IPS DF 19.7 (cell line): ENCODE data around the gene DISP3.

ENCODE experiments used
- DNase-seq: peaks from one replicate; pipeline ENCODE4 v3.0.0-alpha.2; 2013; ENCODE audit warnings: low read depth, low spot score

Gene DISP3

DNA sequence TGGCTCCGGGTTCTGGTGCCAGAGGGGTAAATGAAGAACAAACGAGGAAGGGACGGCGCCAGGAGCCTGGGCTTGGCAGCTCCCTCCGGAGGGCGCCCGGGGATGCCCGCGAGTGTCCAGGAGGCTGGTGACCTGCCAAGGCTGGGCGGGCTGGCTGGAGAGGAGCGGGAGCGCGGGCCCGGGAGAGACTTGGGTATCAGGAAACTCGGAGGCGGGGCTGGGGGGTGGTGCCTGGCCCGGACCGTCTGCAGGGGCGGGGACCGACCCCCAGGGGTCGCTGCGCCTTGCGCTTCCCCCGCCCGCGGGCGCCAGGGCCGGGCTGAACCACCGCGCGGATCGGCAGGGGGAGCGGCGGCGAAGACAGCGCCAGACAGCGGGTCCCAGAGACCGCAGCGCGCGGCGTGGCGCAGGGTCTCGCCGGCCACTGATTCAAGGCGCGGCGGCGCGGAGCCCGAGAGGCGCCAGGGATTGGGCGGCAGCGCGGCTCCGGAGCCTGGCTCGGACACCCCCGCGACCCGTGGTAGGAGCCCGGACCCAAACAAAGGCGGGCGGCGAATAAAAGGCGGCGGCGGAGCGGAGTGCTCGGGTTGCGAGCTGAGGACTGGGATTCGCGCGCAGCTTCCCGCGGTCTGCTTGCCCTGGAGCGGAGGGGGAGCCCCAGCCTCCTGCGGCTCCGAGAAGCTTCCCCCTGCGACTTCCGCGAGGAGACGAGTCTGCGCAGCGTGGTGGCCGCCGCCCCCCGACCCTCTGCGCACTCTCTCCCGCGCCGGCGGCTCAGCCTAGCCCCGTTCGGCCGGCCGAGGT is at the start of gene DISP3:
Gene DISP3, plus strand, starts transcription at position 585 of the 804 bp plus-strand sequence. CDS start 21,838 bp downstream, outside the sequence.
- no peak for DNase-seq

DNA sequence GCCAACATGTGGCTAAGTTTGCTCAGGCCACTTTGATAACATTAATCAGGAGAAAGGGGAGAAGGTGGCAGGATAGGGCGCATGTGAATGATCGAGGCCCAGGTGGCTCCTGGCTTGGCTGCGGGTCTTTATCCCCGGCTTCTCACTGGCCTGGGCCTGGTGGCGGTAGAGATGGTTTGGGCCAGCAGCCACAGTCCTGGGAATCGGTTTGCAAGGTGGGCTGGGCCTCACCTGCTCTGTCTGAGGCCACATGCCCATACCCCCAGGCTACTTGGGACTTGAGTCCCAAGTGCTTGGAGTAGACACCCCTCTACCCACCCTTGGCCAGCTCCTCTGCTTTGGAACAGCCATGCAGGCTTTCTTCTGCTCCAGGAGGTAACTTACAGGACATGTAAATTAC is 49.7 kb upstream of the DISP3 start:
- no peak for DNase-seq

DNA sequence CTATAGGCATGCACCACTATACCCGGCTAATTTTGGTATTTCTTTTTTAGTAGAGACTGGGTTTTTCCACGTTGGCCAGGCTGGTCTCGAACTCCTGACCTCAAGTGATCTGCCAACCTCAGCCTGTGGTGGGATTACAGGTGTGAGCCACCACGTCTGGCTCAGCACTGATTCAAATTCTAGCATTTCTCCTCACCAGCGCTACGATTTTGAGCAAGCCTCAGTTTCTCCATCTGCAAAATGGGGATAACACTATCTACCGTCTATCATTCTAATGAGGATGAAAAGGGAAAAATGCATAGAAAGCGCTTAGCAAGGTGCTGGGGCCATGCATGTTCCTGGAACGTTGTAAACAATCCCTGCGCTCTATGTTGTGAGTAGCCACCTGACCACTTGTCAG is 49.0 kb upstream of the DISP3 start:
- DNase-seq, result no peak

- no peak for DNase-seq
Measured at GRCh38 chr1:11431941-11432507, 46.9 kb upstream of the DISP3 start.

GRCh38 chr1:11432526-11432925 is 46.4 kb upstream of the DISP3 start:
- DNase-seq, result no peak

DNA sequence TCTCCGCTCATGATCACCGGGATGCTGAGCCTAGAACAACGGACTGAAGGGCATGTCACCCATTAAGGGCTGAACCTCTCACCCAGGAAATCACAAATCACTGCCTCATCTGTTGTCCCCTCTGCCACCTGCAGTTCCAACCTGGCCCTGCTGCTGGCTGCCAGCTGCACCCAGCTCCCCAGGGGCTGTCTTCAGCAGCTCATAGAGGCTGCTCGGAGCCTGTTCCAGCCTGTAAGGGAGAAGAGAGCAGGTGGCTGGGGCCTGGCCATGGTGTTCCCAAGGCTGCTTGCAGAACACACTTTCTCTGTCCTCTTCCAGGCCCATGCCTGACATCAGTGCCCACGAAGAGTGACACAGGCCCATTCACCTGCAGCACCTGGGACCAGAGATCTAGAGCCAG is 44.5 kb upstream of the DISP3 start:
- DNase-seq, result no peak

- DNase-seq, result no peak
Measured at GRCh38 chr1:11434926-11435325, 44.0 kb upstream of the DISP3 start.

DNA sequence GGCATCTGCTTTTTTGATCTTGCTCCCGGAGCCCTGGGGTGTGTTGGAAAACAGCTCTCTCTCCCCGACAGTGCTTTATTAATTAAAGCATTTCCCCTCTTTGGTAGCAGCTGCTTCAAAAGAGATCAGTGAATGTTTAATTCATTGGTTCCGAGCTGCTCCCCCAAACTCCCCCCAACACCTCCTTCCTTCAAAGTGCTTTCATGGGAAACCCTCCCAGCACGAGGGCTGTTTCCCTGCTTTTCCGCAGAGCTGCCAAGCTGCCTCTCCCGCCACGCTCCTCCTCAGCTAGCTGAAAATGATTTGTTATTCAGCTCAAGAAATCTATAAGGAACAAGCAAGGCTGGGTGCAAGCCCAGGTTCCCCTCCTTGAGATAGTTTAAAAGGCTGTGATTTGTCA is 40.0 kb upstream of the DISP3 start:
- no peak for DNase-seq

DNA sequence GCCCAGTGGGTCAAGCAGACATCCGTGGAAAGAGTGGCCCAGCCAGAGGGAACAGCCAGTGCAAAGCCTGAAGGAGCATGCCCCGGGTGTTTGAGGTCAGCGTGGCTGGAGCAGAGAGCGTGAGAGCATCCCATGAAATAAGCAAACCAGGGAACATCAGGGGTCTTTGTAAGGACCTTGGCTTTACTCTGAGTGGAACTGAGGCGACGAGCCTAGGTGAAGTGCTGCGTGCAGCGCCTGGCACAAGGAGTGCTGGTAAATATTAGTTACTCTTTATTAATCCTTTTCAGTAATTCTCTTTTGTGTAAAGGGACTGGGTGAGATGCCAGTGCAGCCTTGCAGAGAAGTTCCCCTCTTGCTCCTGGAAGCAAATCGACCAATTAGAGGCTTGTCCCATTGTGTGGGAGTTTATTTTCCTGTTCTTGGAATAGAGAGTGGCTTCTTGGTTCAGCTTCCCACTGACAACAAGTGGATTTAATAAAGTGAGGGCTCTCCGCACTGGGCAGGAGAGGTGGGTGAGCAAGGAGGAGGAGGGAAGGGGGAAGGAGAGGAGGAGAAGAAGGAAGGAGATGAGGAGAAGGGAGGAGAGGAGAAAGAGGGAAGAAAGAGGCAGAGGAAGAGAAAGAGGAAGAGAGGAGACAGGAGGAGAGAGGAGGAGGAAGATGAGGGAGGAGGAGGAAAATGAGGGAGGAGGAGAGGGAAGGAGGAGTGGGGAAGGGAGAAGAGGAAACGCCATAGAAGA is 37.6 kb upstream of the DISP3 start:
- no peak for DNase-seq

GRCh38 chr1:11443043-11443442 is 35.9 kb upstream of the DISP3 start:
- no peak for DNase-seq

- DNase-seq, result no peak
Measured at GRCh38 chr1:11443961-11444658, 34.8 kb upstream of the DISP3 start.

GRCh38 chr1:11444907-11445306 is 34.0 kb upstream of the DISP3 start:
- no peak for DNase-seq

- no peak for DNase-seq
Measured at GRCh38 chr1:11447903-11448302, 31.1 kb upstream of the DISP3 start.

- no peak for DNase-seq
Measured at GRCh38 chr1:11448373-11449099, 30.4 kb upstream of the DISP3 start.

GRCh38 chr1:11449100-11449403 is 29.9 kb upstream of the DISP3 start:
- DNase-seq, result no peak

GRCh38 chr1:11450310-11450709 is 28.6 kb upstream of the DISP3 start:
- DNase-seq, result no peak

DNA sequence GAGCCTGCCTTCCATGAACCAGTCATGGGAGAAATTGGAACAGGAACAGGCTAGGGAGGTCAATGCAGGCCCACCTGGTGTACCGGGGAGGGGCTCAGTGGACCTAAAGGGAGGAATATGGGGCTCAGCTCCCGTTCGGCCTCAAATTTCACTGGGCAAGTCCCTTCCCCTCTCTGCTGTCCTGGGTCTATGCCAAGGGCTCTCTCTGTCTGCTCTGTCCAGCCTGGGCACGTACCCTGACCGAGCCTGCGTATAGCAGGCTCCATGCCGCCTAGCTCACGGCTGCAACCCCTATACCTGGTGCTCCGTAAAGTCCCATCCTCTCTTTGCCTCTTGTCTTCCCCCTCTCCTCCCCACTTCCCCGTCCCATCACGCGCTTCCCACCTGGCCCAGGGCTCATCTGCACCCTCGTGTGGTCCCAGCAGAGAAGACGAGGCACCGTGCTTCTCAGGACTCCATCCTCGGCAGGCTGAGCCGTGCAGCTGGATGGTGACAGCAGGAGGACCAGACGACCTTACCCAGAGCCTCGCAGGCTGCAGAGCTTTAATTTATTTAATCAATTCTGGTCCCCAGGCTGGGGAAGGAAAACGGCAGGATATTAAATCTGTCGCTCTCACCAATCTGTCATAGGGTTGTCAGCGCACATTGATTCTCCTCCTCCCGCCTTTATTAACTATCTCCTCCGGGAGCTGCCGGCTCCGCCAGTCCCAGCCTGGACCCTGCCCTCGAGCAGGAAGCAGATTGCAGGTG is 25.0 kb upstream of the DISP3 start:
- no peak for DNase-seq

DNA sequence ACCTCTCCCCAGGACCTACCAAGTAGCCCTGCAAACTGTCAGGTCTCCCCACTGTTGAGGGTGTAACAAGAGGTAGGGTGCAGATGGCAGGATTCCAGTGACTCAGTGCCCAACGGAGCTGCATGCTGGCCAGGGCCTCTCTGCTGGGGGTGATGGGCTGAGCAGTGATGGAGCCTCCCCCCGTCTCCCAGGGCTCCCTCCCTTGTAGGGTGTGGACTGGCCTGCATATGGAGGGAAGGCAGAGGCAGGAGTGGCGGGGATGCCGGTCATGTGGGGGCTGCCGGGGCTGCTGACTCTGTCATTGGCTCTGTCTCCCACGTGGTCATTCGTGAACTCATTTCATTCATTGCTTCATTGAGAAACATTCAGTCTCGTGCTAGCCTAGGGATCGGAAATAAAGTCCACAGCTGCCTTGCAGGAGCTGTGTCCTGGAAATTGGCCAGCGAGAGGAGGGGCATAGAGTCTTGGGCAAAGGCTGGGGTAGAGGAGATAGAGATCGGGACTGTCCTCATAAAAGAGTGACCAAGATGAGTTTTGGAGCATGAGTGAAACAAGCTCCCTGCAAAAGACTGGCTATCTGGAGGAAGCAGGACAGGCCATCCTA is 22.9 kb upstream of the DISP3 start:
- DNase-seq, result no peak

DNA sequence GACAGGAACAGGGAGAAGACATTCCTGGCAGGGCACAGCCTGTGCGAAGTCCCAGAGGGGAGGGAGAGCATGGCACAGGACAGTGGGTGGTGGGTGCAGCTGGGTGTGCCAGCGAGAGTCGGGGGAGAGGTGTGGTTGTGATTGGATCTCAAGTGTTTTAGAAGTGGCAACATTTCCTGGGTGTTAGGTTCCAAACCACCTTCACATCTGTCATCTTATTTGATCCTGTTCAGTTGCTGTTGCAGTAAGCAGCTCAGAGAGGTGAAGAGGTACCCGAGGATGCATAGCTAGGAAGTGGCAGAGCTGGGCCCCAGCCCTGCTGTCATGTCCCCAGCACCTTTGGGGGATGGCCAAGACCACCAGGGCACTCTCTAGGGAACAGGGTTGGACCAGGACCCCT is 22.0 kb upstream of the DISP3 start:
- no peak for DNase-seq

- DNase-seq, result no peak
Measured at GRCh38 chr1:11458811-11459275, 20.1 kb upstream of the DISP3 start.
